HepG2 (cell line): Measurements from ENCODE around the gene SIRT5. TPM values are rescaled to one million over a fixed set of nuclear protein-coding genes. Genes with fewer than 3 reads are reported as not detected.

ENCODE experiments used
- ARNT2 ChIP-seq: sonication (generic); formaldehyde crosslinking; IDR thresholded peaks from 2 replicates; pipeline ENCODE4 v1.8.0; 2022; ENCODE audit warnings: mild to moderate bottlenecking, low read depth, missing genetic modification reagents, moderate library complexity
- ATAD3A ChIP-seq: sonication (generic); formaldehyde crosslinking; IDR thresholded peaks from 2 replicates; pipeline ENCODE4 v1.4.0; 2020; ENCODE audit warnings: missing genetic modification reagents
- CREM ChIP-seq, 2 experiments: sonication (generic) in 1 of 2; formaldehyde crosslinking in 1 of 2; IDR thresholded peaks; 2 replicates each; pipeline versions ENCODE4 v1.4.0 to v1.6.1; 2016 to 2020; ENCODE audit warnings: antibody characterized with exemption in 1 of 2, mild to moderate bottlenecking in 1 of 2, missing genetic modification reagents in 1 of 2
- MEIS1 ChIP-seq: sonication (generic); formaldehyde crosslinking; IDR thresholded peaks from 2 replicates; pipeline ENCODE4 v1.9.0; 2021; ENCODE audit warnings: mild to moderate bottlenecking, missing genetic modification reagents, moderate library complexity, borderline replicate concordance
- NFIB ChIP-seq: sonication (generic); formaldehyde crosslinking; IDR thresholded peaks from 2 replicates; pipeline ENCODE4 v1.9.0; 2021; ENCODE audit warnings: missing genetic modification reagents, mild to moderate bottlenecking, borderline replicate concordance
- PRDM10 ChIP-seq: sonication (generic); formaldehyde crosslinking; IDR thresholded peaks from 2 replicates; pipeline ENCODE4 v1.4.0; 2020; ENCODE audit warnings: low read depth, missing genetic modification reagents
- SMARCC2 ChIP-seq: fragments of 450-650 bp; IDR thresholded peaks from 2 replicates; pipeline ENCODE4 v1.6.1; 2017; ENCODE audit warnings: antibody characterized with exemption, mild to moderate bottlenecking
- ZBTB26 ChIP-seq: IDR thresholded peaks from 2 replicates; pipeline ENCODE4 v1.6.1; 2016; ENCODE audit warnings: missing compliant biosample characterization, missing genetic modification reagents, borderline replicate concordance
- ZHX2 ChIP-seq, 2 experiments: sonication (generic) in 1 of 2; formaldehyde crosslinking in 1 of 2; IDR thresholded peaks; 2 replicates each; pipeline versions ENCODE4 v1.6.1 to v1.9.0; 2014 to 2022; ENCODE audit warnings: antibody characterized with exemption in 1 of 2, borderline replicate concordance in 1 of 2, inconsistent platforms in 1 of 2, low read depth in 1 of 2, missing genetic modification reagents in 1 of 2
- ZNF337 ChIP-seq: sonication (generic); formaldehyde crosslinking; IDR thresholded peaks from 2 replicates; pipeline ENCODE4 v1.5.1; 2020; ENCODE audit warnings: missing genetic modification reagents, low read depth, mild to moderate bottlenecking, borderline replicate concordance
- ZNF577 ChIP-seq: sonication (generic); formaldehyde crosslinking; IDR thresholded peaks from 2 replicates; pipeline ENCODE4 v1.4.0; 2020; ENCODE audit warnings: mild to moderate bottlenecking, low read depth, missing genetic modification reagents, borderline replicate concordance
- ZSCAN25 ChIP-seq: sonication (generic); formaldehyde crosslinking; IDR thresholded peaks from 2 replicates; pipeline ENCODE4 v1.8.0; 2022; ENCODE audit warnings: mild to moderate bottlenecking, missing genetic modification reagents
- ZXDC ChIP-seq: sonication (generic); formaldehyde crosslinking; IDR thresholded peaks from 2 replicates; pipeline ENCODE4 v1.5.0; 2020; ENCODE audit warnings: mild to moderate bottlenecking, missing genetic modification reagents
- polyA plus RNA-seq, 8 experiments: library from polyadenylated mRNA; depleted of rRNA in 3 of 8; stranded (reverse) in 7 of 8; unstranded in 1 of 8; fragments of >200 nt; fragmentation: Illumina TruSeq in 4 of 8; extraction: Trizol in 4 of 8; gene quantifications; 2 replicates each; pipeline versions ENCODE4 v1.2.1 to v1.2.3, GENCODE V29; 2011 to 2016; ENCODE audit warnings: low read depth in 4 of 8, missing spikeins in 1 of 8, mixed read lengths in 1 of 8; ENCODE audit not compliant: insufficient read depth in 1 of 8
- total RNA-seq, 5 experiments: library from RNA; depleted of rRNA; stranded (reverse); fragments of >200 nt; fragmentation: Illumina TruSeq; extraction: Trizol; gene quantifications; 2 replicates each; pipeline ENCODE4 v1.2.3, GENCODE V29; 2016; ENCODE audit warnings: low read depth in 1 of 5

The SIRT5 gene
- total and polyA plus RNA-seq, 2 of the 13 experiments (the other 11 are each of a cell fraction or from before 2014, with no cell fraction given), result 14.1 to 16.6 TPM

- TF ChIP-seq ZHX2 (IDR thresholded peaks at IDR 0.05; ENCODE audit: low read depth), result no peak; the same call in 1 of the 2 replicates
- no peak for TF ChIP-seq ZHX2 (CRISPR knock-in tag; IDR thresholded peaks at IDR 0.05; ENCODE audit: borderline replicate concordance)
- peak; percentile 34; the same call in 1 of the 2 replicates for TF ChIP-seq CREM (IDR thresholded peaks at IDR 0.05)
- no peak for TF ChIP-seq CREM (CRISPR knock-in tag; IDR thresholded peaks at IDR 0.05)
- no peak for TF ChIP-seq ZNF577 (CRISPR knock-in tag)
- TF ChIP-seq SMARCC2, result no peak
- no peak for TF ChIP-seq NFIB (CRISPR knock-in tag)
- peak; percentile 82 for TF ChIP-seq ARNT2 (CRISPR knock-in tag)
- peak; percentile 54; the same call in 1 of the 2 replicates for TF ChIP-seq MEIS1 (CRISPR knock-in tag)
- no peak; the same call in 1 of the 2 replicates for TF ChIP-seq PRDM10
- TF ChIP-seq ZXDC (CRISPR knock-in tag), result peak; percentile 86; the same call in 1 of the 2 replicates
- no peak for TF ChIP-seq ZNF337 (CRISPR knock-in tag)
- TF ChIP-seq ZSCAN25 (CRISPR knock-in tag), result peak; percentile 66
- peak; percentile 86 for TF ChIP-seq ZBTB26 (CRISPR knock-in tag)
- TF ChIP-seq ATAD3A (CRISPR knock-in tag), result no peak
These were observed at the start of gene SIRT5 (continued) for GRCh38 chr6:13574571-13575376.
